OCI-LY7 (cell line): ENCODE measurements around the gene SLC44A5. TPM values are rescaled to one million over a fixed set of nuclear protein-coding genes. Genes with fewer than 3 reads are reported as not detected.

ENCODE experiments used
- BruUV-seq: library from RNA; stranded (reverse); fragments of 400-500 nt; replicated peaks from 2 replicates; lab custom pipeline; 2021; lab: Mats Ljungman, UMichigan
- CTCF ChIA-PET: fragments of 300-600 bp; sonication (Branson Sonifier 250); formaldehyde crosslinking; loops from one replicate; lab custom pipeline; 2022; ENCODE audit warnings: antibody characterized with exemption; ENCODE audit not compliant: unreplicated experiment; lab: Charles Lee
- POLR2A ChIA-PET: fragments of 300-600 bp; sonication (Branson Sonifier 250); formaldehyde crosslinking; loops from one replicate; lab custom pipeline; 2022; ENCODE audit warnings: antibody characterized with exemption; lab: Charles Lee
- DNase-seq: peaks from one replicate; pipeline ENCODE4 v3.0.0-alpha.2; 2015; ENCODE audit warnings: low spot score
- H2AFZ ChIP-seq: fragments of 200-600 bp; sonication (generic), shearing (Covaris generic); 2 replicates; pipeline ENCODE4 v1.6.1; 2014; ENCODE audit warnings: mild to moderate bottlenecking, antibody characterized with exemption, low read length, moderate library complexity
- H3K27ac ChIP-seq: fragments of 200-600 bp; sonication (generic); 2 replicates; pipeline ENCODE4 v1.5.1; 2014; ENCODE audit warnings: mixed run types, low read depth, mild to moderate bottlenecking, moderate library complexity, low read length, inconsistent platforms; ENCODE audit not compliant: poor library complexity, severe bottlenecking
- H3K36me3 ChIP-seq: fragments of 200-600 bp; sonication (generic); 2 replicates; pipeline ENCODE4 v1.6.1; 2014; ENCODE audit warnings: mild to moderate bottlenecking, antibody characterized with exemption, low read length, moderate library complexity, mixed read lengths; ENCODE audit not compliant: insufficient read depth
- H3K4me1 ChIP-seq: fragments of 200-600 bp; sonication (generic); 2 replicates; pipeline ENCODE4 v1.5.1; 2014; ENCODE audit warnings: mild to moderate bottlenecking, low read length; ENCODE audit not compliant: insufficient read depth, poor library complexity, severe bottlenecking
- H3K4me2 ChIP-seq: fragments of 200-600 bp; sonication (generic); 2 replicates; pipeline ENCODE4 v1.6.1; 2014; ENCODE audit warnings: mild to moderate bottlenecking, low read length
- H3K4me3 ChIP-seq: fragments of 200-600 bp; sonication (generic); 2 replicates; pipeline ENCODE4 v1.5.1; 2014; ENCODE audit warnings: mild to moderate bottlenecking, low read depth, low read length; ENCODE audit not compliant: poor library complexity, severe bottlenecking
- H3K79me2 ChIP-seq: fragments of 200-600 bp; sonication (generic); 2 replicates; pipeline ENCODE4 v1.6.1; 2016; ENCODE audit warnings: low read depth, mild to moderate bottlenecking, low read length, moderate library complexity, mixed read lengths; ENCODE audit not compliant: insufficient read depth
- H3K9me2 ChIP-seq: fragments of 200-600 bp; sonication (generic); 2 replicates; pipeline ENCODE4 v1.6.1; 2016; ENCODE audit warnings: mild to moderate bottlenecking, low read length, mixed read lengths; ENCODE audit not compliant: insufficient read depth
- H3K9me3 ChIP-seq: fragments of 200-600 bp; sonication (generic); 2 replicates; pipeline ENCODE4 v1.6.1; 2014; ENCODE audit warnings: mild to moderate bottlenecking, mixed run types, low read length, mixed read lengths
- H4K20me1 ChIP-seq: fragments of 200-600 bp; sonication (generic); 2 replicates; pipeline ENCODE4 v1.6.1; 2014; ENCODE audit warnings: mild to moderate bottlenecking, antibody characterized with exemption, low read length, moderate library complexity, mixed read lengths; ENCODE audit not compliant: insufficient read depth
- EZH2phosphoT487 ChIP-seq: fragments of 200-600 bp; sonication (generic); IDR thresholded peaks from 2 replicates; pipeline ENCODE4 v1.6.1; 2018; ENCODE audit warnings: low read depth, borderline replicate concordance, mild to moderate bottlenecking, mixed run types, antibody characterized with exemption, low read length, moderate library complexity, mixed read lengths
- intact Hi-C: fragments of 100-400 bp; cut with micrococcal nuclease; formaldehyde crosslinking; loops from one replicate; pipeline ENCODE4 v1.10.0; 2022; ENCODE audit not compliant: unreplicated experiment
- total RNA-seq, 2 experiments: library from RNA; depleted of rRNA in 1 of 2; stranded (reverse); fragments of >200 nt in 1 of 2; shearing (Covaris generic) in 1 of 2; gene quantifications; 2 replicates each; pipeline ENCODE4 v1.2.3, GENCODE V29; 2014 to 2022
- TF ChIP-seq, protein P1 (sequence below): fragments of 200-600 bp; sonication (generic); conservative IDR thresholded peaks from 2 replicates; pipeline ENCODE4 v1.5.1; 2014; ENCODE audit warnings: mild to moderate bottlenecking, antibody characterized with exemption, low read length, moderate library complexity, mixed read lengths

Gene SLC44A5
- total RNA-seq, 2 experiments from 2014 or later, result not detected

GRCh38 chr1:75317976-75318375 is 292.9 kb downstream of the SLC44A5 start:
- no peaks in the 10 kb centered on the region for H4K20me1 ChIP-seq
- no peak overlapping the region for H3K27ac ChIP-seq
- H3K9me2 ChIP-seq, result no peaks in the 10 kb centered on the region
- no peak for DNase-seq
- intact Hi-C loops, result no loop called here
- TF ChIP-seq, protein P1, sequence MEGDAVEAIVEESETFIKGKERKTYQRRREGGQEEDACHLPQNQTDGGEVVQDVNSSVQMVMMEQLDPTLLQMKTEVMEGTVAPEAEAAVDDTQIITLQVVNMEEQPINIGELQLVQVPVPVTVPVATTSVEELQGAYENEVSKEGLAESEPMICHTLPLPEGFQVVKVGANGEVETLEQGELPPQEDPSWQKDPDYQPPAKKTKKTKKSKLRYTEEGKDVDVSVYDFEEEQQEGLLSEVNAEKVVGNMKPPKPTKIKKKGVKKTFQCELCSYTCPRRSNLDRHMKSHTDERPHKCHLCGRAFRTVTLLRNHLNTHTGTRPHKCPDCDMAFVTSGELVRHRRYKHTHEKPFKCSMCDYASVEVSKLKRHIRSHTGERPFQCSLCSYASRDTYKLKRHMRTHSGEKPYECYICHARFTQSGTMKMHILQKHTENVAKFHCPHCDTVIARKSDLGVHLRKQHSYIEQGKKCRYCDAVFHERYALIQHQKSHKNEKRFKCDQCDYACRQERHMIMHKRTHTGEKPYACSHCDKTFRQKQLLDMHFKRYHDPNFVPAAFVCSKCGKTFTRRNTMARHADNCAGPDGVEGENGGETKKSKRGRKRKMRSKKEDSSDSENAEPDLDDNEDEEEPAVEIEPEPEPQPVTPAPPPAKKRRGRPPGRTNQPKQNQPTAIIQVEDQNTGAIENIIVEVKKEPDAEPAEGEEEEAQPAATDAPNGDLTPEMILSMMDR, result no peak
- TF ChIP-seq EZH2phosphoT487, result no peak
- BruUV-seq, result no TSS peak
- H3K4me1 ChIP-seq, result no peaks in the 10 kb centered on the region
- CTCF ChIA-PET, result no interaction called here
- no peaks in the 10 kb centered on the region for H3K79me2 ChIP-seq
- no peak overlapping the region for H3K4me3 ChIP-seq
- H2AFZ ChIP-seq, result no peak overlapping the region
- no peak overlapping the region for H3K4me2 ChIP-seq
- H3K9me3 ChIP-seq, result no peaks in the 10 kb centered on the region
- H3K36me3 ChIP-seq, result no peaks in the 10 kb centered on the region
- POLR2A ChIA-PET, result interaction anchor here (0.7 kb wide), 1 partner anchor 1289 kb away, joined by 3 read pairs; no protein-coding TSS in a partner anchor

DNA sequence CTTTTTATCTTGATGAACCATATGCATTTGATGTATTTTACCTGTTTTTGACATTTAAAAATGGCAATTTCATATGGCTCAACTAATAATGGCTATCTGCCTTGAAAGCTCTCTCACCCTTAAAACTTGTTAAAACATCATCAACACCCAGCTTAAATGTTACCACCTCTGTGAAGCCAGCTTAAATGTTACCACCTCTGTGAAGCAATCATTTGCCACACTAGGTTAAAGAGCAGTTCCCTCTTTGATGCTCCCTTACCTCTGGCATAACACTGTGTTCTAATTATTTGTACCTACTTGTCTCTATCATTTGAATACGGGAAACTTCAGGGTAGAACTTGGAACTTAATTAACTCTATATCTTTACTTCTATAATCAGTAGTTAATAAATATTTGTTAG is 294.7 kb downstream of the SLC44A5 start:
- Histone ChIP-seq H3K79me2 (no peaks in the 10 kb centered on the region), H3K4me2 (no peak overlapping the region), H3K4me1 (no peaks in the 10 kb centered on the region), H3K9me2 (no peaks in the 10 kb centered on the region), H2AFZ (no peak overlapping the region), H3K27ac (no peak overlapping the region), H3K9me3 (no peaks in the 10 kb centered on the region), H3K4me3 (no peak overlapping the region), H3K36me3 (no peaks in the 10 kb centered on the region), H4K20me1 (no peaks in the 10 kb centered on the region)
- no peak for DNase-seq
- intact Hi-C loops, result no loop called here
- TF ChIP-seq EZH2phosphoT487, result no peak
- TF ChIP-seq, protein P1, result no peak
- ChIA-PET CTCF (no interaction called here), POLR2A (no interaction called here)
- BruUV-seq, result no TSS peak

DNA sequence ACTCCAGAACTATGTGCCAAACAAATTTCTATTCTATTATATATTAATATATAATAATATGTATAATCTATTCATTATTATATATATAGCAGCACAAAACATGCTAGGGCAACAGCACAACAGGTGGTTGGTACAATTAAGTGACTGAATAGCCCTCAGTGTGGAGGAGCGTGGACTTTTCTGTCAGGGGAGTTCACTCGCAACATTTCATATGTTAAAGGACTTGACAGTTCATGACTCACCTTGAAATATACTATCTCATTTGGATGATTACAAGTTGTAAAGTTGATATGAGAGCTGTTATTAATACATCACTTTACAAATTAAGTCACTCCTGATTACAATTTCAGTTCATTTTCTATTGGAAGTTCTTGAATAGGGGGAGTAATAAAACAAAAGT is 298.3 kb downstream of the SLC44A5 start:
- intact Hi-C loops, result no loop called here
- CTCF ChIA-PET, result no interaction called here
- TF ChIP-seq, protein P1, result no peak
- no peak for TF ChIP-seq EZH2phosphoT487

More for the DNA sequence above, 298.3 kb downstream of the SLC44A5 start:
- H3K9me2 ChIP-seq, result no peaks in the 10 kb centered on the region
- H3K4me2 ChIP-seq, result no peak overlapping the region
- H4K20me1 ChIP-seq, result no peaks in the 10 kb centered on the region
- POLR2A ChIA-PET, result interaction anchor here (0.5 to 0.6 kb wide), 2 partner anchors 35 to 1040 kb away, joined by 3 to 6 read pairs; no protein-coding TSS in a partner anchor
- H3K36me3 ChIP-seq, result no peaks in the 10 kb centered on the region
- no peaks in the 10 kb centered on the region for H3K9me3 ChIP-seq
- H3K4me3 ChIP-seq, result no peak overlapping the region
- no TSS peak for BruUV-seq
- H3K27ac ChIP-seq, result no peak overlapping the region
- H3K79me2 ChIP-seq, result no peaks in the 10 kb centered on the region
- H3K4me1 ChIP-seq, result no peaks in the 10 kb centered on the region
- no peak overlapping the region for H2AFZ ChIP-seq
- no peak for DNase-seq
